ENCODE results near the gene TCF7L1.
"Not testable (repeated sequence)": the region's sequence is repeated elsewhere in the genome, so short reads cannot be mapped to it uniquely, and the experiment has no call there.

TCF7L1 gene

DNA sequence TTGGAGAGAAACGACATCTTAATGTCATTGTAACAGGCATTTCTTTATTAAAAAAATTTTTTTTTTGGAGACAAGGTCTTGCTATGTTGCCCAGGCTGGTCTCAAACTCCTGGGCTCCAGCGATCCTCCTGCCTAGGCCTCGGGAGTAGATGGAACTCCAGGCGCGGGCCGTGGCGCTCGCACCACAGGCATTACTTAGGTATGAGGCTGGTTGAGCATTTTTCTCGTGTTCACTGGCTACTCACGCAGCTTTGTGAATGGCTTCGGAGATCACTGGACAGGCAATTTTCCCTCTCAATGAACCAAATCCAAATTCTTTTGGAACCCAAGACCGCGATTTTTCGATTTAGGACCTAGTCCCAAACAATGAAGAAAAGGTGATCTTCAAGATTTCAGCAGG is 795 bp upstream of the TCF7L1 start:
- DNase-seq (ENCODE audit: low read depth), result no peak

GRCh38 chr2:85133751-85134254 is 611 bp downstream of the TCF7L1 start:
- no peak for DNase-seq (ENCODE audit: low read depth)

DNA sequence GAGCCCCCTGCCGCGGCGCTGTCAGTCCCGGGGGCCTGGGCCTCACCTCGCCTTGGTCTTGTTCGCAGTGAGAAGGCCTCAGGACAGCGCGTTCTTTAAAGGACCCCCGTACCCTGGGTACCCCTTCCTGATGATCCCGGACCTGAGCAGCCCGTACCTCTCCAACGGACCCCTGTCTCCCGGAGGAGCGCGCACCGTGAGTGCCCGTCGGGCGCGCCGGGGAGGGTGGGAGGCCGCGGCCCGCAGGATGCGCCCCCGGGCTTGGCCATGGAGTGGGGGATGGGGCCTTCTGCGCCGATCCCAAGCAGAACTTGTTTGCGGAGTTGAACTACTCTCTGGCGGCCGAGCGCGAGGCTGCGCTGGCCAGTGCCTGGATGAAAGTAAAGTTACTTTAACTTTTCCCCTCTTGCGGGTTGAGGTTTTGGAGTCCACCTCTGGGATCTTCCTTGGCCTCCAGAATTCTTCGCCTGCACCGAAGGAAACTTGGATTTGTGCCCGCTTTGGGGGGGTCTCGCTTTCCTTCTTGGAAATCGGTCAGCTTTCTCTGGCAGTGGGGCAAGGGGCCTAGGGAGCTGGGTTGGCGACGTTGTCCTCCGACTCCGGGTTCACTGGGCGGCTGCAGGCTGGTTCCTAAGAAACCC is 1.2 kb downstream of the TCF7L1 start:
- DNase-seq (ENCODE audit: low read depth), result no peak

GRCh38 chr2:85134896-85135659 is 1.9 kb downstream of the TCF7L1 start:
- no peak for DNase-seq (ENCODE audit: low read depth)

- no peak for DNase-seq (ENCODE audit: low read depth)
These were observed 2.4 kb downstream of the TCF7L1 start for GRCh38 chr2:85135660-85135914.

DNA sequence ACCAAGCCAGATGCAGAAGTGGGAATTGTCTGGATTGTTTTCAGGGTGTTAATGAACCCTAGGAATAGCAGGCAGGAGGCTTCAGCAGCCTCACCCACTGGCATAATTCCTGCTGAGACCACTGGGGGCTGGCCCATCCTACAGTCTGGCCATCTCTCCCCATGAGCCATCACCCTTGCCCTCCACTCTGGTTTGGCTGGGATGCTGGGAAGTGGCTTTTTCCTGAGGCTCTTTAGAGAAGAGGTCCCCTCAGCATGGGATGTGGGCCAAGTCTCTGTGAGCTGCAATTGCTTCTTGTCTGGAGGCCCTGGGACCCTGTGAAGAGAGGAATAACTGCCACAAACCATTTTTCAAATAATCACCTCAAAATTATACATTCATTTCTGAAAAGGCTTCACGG is 4.0 kb downstream of the TCF7L1 start:
- DNase-seq (ENCODE audit: low read depth), result no peak

DNA sequence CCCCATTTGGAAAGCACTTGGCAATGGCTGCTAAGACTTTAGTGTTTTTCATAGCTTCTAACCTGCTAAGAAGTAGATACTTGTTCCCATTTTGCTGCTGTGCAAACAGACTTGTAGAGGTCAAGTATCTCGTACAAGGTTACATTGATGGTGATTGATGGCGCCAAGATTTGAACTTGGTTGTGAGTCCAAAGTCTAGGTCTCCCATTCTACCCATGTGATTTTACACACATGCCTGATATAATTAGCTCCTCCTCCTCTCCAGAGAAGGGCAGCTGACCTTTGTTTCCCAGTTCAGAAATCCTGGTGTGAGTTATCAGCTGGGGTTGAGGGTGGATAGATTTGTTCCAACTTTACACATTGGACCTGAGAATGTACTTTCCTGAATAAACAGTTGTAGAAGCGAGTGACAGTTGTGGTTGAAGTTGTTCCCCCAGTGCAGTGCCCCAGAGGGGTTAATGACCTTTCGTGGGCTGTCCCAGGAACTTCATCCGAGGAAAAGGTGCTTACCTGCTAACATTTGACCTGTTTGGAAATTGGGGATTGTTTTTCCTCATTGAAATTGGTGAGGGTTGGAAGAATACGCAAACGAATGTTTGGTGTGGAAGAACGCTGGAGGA is 10.4 kb downstream of the TCF7L1 start:
- DNase-seq (ENCODE audit: low read depth), result no peak

- no peak for DNase-seq (ENCODE audit: low read depth)
These were observed 12.1 kb downstream of the TCF7L1 start for GRCh38 chr2:85145116-85145820.

GRCh38 chr2:85148190-85148589 is 15.0 kb downstream of the TCF7L1 start:
- no peak for DNase-seq (ENCODE audit: low read depth)

DNA sequence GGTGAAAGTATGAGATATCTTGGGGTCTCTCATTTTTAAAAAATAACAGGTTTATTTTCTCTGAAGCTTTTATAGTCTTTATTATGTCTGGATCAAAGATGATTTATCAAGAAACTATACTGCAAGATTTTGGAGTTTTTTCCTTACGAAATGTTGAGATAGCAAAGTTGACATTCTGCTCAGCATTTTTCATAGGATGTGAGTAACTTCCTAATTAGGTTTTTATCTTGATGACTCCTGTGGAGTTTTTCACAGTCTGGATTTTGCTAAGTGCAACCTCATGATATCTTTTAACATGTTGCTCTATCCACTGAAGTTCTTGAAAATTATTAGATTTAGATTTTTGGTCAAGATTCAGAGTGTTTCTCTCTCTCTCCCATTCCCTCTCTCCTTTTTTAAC is 17.8 kb downstream of the TCF7L1 start:
- DNase-seq (ENCODE audit: low read depth), result no peak

DNA sequence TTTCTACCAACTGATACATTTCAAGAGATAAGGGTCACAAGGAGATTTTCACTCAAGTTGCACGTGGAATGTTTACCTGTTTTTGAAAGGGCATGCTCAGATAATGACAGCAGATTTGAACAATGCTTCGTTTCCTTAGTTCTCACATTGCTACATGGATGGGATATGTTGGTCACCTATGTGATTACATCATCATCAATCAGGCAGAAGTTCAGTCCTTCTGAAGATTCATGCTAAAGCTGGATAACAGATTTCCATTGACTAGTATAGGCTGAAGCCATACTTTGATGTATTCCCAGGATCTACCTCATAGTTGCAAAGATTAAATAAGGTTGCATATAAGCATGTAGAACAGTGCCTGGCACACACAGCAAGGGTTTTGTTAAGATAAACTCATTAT is 19.7 kb downstream of the TCF7L1 start:
- no peak for DNase-seq (ENCODE audit: low read depth)

- no peak for DNase-seq (ENCODE audit: low read depth)
These were observed 21.0 kb downstream of the TCF7L1 start for GRCh38 chr2:85154048-85154753.

GRCh38 chr2:85155082-85155481 is 21.9 kb downstream of the TCF7L1 start:
- DNase-seq (ENCODE audit: low read depth), result not testable (repeated sequence)

DNA sequence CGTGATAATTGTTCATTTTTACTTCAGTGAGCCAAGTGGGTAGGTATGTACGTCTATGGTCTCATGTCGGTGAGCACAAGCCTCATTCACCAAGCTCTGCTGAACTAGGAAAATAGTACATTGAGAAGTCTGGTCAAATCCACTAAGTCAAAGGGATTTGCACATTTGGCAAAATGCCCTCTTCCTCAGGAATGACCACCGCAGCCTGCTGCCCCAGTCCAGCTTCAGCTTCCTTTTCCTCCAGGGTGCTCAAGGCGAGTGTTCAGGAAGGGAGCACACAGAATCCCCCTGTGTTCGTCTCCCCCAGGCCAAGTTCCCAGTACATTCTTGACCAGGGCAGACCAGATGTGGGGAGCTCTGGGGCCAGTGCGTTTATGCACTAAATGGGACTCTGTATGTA is 23.0 kb downstream of the TCF7L1 start:
- DNase-seq (ENCODE audit: low read depth), result no peak

- DNase-seq (ENCODE audit: low read depth), result no peak
These were observed 23.4 kb downstream of the TCF7L1 start for GRCh38 chr2:85156619-85157018.

- DNase-seq (ENCODE audit: low read depth), result no peak
These were observed 24.2 kb downstream of the TCF7L1 start for GRCh38 chr2:85157345-85157744.

GRCh38 chr2:85158559-85159273 is 25.5 kb downstream of the TCF7L1 start:
- DNase-seq (ENCODE audit: low read depth), result no peak

DNA sequence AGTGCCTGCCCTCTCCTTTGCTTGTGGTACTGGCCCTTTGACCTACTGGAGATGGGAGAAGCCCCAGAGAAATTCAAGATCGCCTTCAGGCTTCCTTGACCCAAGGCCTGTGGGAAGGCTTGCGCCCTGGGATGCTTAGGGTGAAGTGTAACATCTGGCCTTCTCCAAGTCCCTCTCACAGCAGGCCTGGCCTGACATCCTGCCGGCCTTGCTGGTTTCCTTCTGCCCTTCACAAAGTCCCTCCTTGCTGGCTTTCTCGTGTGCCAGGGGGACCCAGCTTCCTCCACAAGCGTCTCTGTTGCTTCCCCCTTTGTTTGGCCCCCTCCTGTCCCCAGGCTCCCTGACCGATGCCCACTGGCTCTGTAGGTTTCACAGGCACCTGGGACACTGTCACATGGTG is 26.4 kb downstream of the TCF7L1 start:
- DNase-seq (ENCODE audit: low read depth), result no peak

DNA sequence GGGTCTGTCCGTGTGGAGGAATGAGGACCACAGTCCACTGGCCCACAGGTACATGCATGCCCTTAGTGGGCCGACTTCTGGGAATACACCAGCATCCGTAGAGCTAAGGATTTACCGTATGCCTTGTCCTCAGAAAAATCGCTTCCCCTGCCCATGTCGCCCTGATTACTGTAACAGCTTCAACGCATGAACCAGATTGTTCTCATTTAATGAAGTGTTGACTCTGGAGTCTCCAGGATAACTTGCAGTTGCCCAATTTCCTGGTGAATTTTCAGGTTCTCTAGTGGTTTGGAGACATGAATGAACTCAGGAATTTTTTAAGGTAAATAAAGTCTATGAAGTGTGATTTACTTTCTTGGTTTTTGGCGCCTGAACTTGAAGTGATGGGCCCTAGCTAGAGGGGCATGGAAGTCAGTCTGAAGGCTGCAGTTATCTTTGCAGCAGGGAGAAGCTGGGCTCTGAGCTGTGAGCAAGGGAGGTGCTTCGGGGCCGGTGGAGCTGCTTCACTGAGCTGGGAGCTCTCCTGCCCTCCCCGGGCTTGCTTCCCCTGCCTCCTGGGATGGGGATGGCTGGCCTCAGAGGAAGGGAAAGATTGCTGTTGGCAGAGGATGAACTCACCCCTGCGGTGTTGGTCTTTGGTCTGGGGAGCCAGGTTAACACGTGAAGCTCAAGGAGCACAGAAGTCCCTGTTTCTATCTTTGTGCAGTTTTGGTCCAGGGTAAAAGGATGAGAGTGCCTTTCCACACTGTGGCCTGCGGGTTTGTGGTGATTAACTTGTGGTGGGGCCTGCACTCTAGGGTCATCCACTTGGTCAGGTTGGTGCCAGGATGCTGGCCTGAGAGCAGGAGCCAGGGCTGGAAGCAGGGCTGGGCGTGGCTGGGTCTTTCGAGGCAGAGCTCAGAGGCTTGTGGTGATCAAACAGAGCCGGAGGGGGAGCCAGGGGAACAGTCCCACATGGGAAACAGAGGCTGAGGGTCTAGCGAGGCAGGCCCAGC is 28.1 kb downstream of the TCF7L1 start:
- no peak for DNase-seq (ENCODE audit: low read depth)

DNA sequence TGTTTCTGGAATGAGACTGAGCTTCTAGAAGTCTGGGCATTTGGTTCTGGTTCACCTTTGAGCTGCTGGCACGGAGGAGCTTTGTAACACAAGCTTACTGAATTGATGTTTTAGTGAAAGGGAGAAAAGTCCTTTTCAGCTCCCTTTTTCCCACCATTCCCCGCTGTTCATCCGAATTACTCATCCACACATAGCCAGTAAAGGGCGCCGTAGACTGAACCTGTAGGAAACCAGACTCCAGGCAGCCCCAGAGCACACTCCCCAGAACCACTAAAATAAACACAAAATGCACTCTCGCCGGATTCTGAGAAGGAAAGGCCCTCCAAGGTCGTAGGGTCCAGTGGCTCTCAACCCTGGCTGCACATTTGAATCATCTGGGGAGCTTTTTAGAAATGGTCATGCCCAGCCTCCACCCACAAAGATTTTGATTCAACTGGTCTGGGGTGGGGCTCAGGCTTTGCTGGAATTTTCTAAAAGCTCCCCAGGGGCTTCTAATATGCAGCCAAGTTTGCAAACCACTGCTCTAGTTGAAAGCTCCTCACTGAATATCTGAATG is 29.6 kb downstream of the TCF7L1 start:
- no peak for DNase-seq (ENCODE audit: low read depth)
